Cardiac fibroblast (primary cell): ENCODE data around the gene PLEKHO2.
A peak's percentile ranks its signal among the peaks of the same experiment; 100 is the strongest.

ENCODE experiments used
- DNase-seq, 2 donors: peaks; one replicate each; pipeline versions ENCODE4 v3.0.0 to v3.0.0-alpha.2; 2010; ENCODE audit warnings: low read depth in 2 of 2
- H3K4me3 ChIP-seq, 2 donors: replicated peaks in 1 of 2; 1 replicate in 1 of 2; 2 replicates in 1 of 2; pipeline ENCODE4 v1.5.1; 2011; ENCODE audit warnings: low read depth in 2 of 2, low read length in 2 of 2, mild to moderate bottlenecking in 2 of 2, moderate library complexity in 1 of 2
- TF ChIP-seq, protein P1 (sequence below): IDR thresholded peaks from one replicate; pipeline ENCODE4 v1.5.1; 2011; ENCODE audit warnings: low read depth, mild to moderate bottlenecking, low read length, inconsistent platforms

PLEKHO2 gene

DNA sequence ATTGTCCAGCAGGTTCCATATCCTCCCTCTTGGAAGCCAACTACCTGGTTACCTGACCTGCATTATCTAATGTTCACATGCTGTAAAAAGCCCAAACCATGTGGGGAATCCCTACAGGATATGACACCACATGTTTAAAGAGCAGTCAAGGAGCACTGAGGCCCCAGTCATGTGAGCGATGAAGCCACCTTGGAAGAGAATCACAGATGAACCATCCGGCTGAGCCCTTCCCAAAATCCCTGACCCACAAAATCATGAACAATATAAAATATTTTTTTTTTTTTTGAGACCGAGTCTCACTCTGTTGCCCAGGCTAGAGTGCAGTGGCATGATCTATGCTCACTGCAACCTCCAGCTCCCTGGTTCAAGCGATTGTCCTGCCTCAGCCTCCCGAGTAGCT, 59.4 kb downstream of the PLEKHO2 start:
- no peak for DNase-seq
- H3K4me3 ChIP-seq, result no peak overlapping the region
- TF ChIP-seq, protein P1, sequence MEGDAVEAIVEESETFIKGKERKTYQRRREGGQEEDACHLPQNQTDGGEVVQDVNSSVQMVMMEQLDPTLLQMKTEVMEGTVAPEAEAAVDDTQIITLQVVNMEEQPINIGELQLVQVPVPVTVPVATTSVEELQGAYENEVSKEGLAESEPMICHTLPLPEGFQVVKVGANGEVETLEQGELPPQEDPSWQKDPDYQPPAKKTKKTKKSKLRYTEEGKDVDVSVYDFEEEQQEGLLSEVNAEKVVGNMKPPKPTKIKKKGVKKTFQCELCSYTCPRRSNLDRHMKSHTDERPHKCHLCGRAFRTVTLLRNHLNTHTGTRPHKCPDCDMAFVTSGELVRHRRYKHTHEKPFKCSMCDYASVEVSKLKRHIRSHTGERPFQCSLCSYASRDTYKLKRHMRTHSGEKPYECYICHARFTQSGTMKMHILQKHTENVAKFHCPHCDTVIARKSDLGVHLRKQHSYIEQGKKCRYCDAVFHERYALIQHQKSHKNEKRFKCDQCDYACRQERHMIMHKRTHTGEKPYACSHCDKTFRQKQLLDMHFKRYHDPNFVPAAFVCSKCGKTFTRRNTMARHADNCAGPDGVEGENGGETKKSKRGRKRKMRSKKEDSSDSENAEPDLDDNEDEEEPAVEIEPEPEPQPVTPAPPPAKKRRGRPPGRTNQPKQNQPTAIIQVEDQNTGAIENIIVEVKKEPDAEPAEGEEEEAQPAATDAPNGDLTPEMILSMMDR, result no peak

- TF ChIP-seq, protein P1, result no peak
- no peak overlapping the region for H3K4me3 ChIP-seq
- DNase-seq, result no peak
These were observed 60.2 kb downstream of the PLEKHO2 start for GRCh38 chr15:64901914-64902313.

- TF ChIP-seq, protein P1, result no peak
- peak in 1 of 2 donors; percentile 33 for DNase-seq
- H3K4me3 ChIP-seq, result no peak overlapping the region
These were observed 61.1 kb downstream of the PLEKHO2 start for GRCh38 chr15:64902863-64903262.

DNA sequence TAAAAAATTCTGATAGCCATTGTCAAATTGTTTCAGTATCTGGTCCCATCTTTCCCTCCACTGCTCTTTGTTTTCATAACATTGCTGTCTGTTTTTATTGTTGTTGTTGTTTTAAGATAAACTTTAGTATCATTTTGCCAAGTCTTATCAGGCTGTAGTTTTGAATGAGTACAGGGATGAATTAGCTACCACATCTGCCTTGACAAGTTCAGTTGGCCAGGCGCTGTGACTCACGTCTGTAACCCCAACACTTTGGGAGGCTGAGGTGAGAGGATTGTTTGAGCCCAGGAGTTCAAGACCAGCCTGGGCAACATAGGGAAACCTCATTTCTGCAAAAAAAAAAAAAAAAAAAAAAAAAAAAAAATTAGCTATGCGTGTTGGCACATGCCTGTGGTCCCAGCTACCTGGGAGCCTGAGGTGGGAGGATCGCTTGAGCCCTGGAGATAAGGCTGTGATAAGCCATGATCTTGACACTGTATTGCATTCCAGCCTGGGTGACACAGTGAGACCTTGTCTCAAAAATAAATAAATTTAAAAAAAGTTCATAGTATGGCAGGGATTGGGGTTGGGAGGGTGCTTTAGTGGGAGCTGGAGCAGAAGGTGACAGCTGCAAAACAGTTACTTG, 61.7 kb downstream of the PLEKHO2 start:
- DNase-seq, result peak in 1 of 2 donors; percentile 32
- no peak overlapping the region for H3K4me3 ChIP-seq
- TF ChIP-seq, protein P1, result no peak

DNA sequence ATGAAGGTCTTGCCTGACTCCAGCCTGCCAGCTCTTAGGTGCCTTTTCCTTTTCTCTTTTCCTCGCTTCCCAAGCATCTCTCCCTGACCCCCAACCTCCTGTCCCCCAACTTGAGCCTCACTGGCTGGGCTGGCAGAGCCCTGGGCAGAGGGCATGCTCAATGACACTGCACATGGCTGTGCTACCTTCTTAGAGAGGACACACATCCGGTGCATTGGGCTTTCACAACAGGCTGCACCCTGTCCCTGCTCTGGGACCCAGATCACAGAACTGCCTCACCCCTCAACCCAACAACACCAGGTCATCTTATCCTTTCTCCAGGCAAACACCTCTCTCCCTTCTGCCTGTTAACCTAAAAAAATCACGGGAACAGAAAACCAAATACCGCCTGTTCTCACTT, 62.5 kb downstream of the PLEKHO2 start:
- TF ChIP-seq, protein P1, result no peak
- no peak overlapping the region for H3K4me3 ChIP-seq
- no peak for DNase-seq

GRCh38 chr15:64905119-64905831, 63.6 kb downstream of the PLEKHO2 start:
- H3K4me3 ChIP-seq, result peak overlapping the region; percentile 21 to 39
- DNase-seq, result peak; percentile 76 to 79
- TF ChIP-seq, protein P1, result peak; percentile 95
